Hepatocyte (in vitro differentiated cells): ENCODE results near the gene MBTPS1. TPM values are rescaled to one million over a fixed set of nuclear protein-coding genes. Genes with fewer than 3 reads are reported as not detected.
"Not testable (repeated sequence)": the region's sequence is repeated elsewhere in the genome, so short reads cannot be mapped to it uniquely, and the experiment has no call there.

ENCODE experiments used
- DNase-seq: peaks from one replicate; pipeline ENCODE4 v3.0.0-alpha.2; 2016; ENCODE audit warnings: low spot score
- H2AFZ ChIP-seq: fragments of 200-600 bp; sonication (generic); 2 replicates; pipeline ENCODE4 v1.6.0; 2016; ENCODE audit warnings: antibody characterized with exemption, mild to moderate bottlenecking
- H3K27ac ChIP-seq: fragments of 200-600 bp; sonication (generic); 2 replicates; pipeline ENCODE4 v1.5.1; 2016; ENCODE audit warnings: mild to moderate bottlenecking
- H3K27me3 ChIP-seq: fragments of 200-600 bp; sonication (generic); 2 replicates; pipeline ENCODE4 v1.6.1; 2016
- H3K36me3 ChIP-seq: fragments of 200-600 bp; sonication (generic); replicated peaks from 2 replicates; pipeline ENCODE4 v1.5.1; 2016; ENCODE audit warnings: low read depth; ENCODE audit not compliant: insufficient read depth
- H3K4me1 ChIP-seq: fragments of 200-600 bp; sonication (generic); 2 replicates; pipeline ENCODE4 v1.5.1; 2016; ENCODE audit warnings: mild to moderate bottlenecking, moderate library complexity; ENCODE audit not compliant: insufficient read depth
- H3K4me2 ChIP-seq: fragments of 200-600 bp; sonication (generic); 2 replicates; pipeline ENCODE4 v1.6.0; 2016
- H3K4me3 ChIP-seq: fragments of 200-600 bp; sonication (generic); 2 replicates; pipeline ENCODE4 v1.5.1; 2016; ENCODE audit warnings: mild to moderate bottlenecking
- H3K79me2 ChIP-seq: fragments of 200-600 bp; sonication (generic); 2 replicates; pipeline ENCODE4 v1.6.0; 2017; ENCODE audit warnings: mild to moderate bottlenecking
- H3K9me2 ChIP-seq: fragments of 200-600 bp; sonication (generic); replicated peaks from 2 replicates; pipeline ENCODE4 v1.6.0; 2017; ENCODE audit warnings: mild to moderate bottlenecking; ENCODE audit not compliant: insufficient read depth
- H3K9me3 ChIP-seq: fragments of 200-600 bp; sonication (generic); 2 replicates; pipeline ENCODE4 v1.5.1; 2016; ENCODE audit warnings: low read depth, mild to moderate bottlenecking
- H4K20me1 ChIP-seq: fragments of 200-600 bp; sonication (generic); 2 replicates; pipeline ENCODE4 v1.6.0; 2016; ENCODE audit warnings: mild to moderate bottlenecking; ENCODE audit not compliant: insufficient read depth, poor library complexity, severe bottlenecking
- EZH2 ChIP-seq: fragments of 200-600 bp; sonication (generic); IDR thresholded peaks from 2 replicates; pipeline ENCODE4 v1.6.1; 2016; ENCODE audit warnings: antibody characterized with exemption, mild to moderate bottlenecking, borderline replicate concordance
- EZH2phosphoT487 ChIP-seq: fragments of 200-600 bp; sonication (generic); IDR thresholded peaks from one replicate; pipeline ENCODE4 v1.6.1; 2018; ENCODE audit warnings: antibody characterized with exemption, mild to moderate bottlenecking, low read depth, moderate library complexity; ENCODE audit not compliant: unreplicated experiment, severe bottlenecking
- WGBS: methylation state at CpG from one replicate; pipeline ENCODE4 v1.1.6; 2016; ENCODE audit warnings: low lambda C conversion rate; ENCODE audit errors: missing lambda C conversion rate; 5-methylcytosine and 5-hydroxymethylcytosine counted together
- polyA plus RNA-seq: library from polyadenylated mRNA; unstranded; fragments of >200 nt; fragmentation: Nextera tagmentation; extraction: Ambion mirVana; gene quantifications from 2 replicates; pipeline ENCODE4 v1.2.1, GENCODE V29; 2016
- total RNA-seq: library from RNA; depleted of rRNA; stranded (reverse); fragments of >200 nt; gene quantifications from 2 replicates; pipeline ENCODE4 v1.2.3, GENCODE V29; 2014
- TF ChIP-seq, protein P1 (sequence below): fragments of 200-600 bp; sonication (generic); IDR thresholded peaks from 2 replicates; pipeline ENCODE4 v1.5.1; 2016; ENCODE audit warnings: antibody characterized with exemption, mild to moderate bottlenecking; ENCODE audit not compliant: poor library complexity

Gene MBTPS1
- total and polyA plus RNA-seq, 2 experiments from 2014 or later: 65.9 to 76.8 TPM

DNA sequence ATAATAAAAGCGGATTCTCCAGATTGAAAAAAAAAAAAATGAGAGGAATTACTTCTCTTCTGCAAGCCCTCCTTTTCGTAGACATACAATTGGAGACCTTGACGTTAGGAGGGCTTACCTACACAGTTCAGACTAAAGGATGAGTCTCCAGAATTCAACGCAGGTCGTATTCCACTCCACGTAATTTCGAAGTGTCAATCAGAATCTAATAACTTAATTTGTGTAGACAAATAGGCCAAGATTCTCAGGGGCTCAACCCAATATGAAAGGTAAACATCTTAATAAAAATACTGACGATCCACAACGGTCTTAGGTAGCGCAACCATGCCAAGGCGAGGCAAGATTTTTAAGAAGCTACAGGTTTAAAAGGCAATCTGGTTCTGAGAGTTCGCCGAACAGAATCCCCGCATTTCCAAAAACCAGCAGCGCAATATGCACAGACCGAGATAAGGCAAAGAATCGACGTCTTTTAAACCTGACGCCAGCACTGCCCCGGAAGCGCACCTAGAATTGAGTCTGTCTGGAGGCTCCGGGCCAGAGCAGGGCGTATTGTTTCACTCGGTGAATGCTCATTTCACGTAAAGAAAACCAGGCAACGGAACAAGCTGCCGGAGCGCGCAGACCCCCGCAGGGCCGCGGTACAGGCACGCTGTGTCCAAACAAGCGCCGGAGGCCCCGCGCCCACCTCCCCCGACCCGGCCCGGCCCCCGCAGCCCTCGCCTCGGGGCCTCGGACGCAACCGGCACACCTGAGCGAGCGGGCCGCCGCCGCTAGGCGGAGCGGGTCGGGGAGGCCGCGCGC is 623 bp downstream of the MBTPS1 start:
- H3K4me3 ChIP-seq: peak overlapping the region; percentile 89
- H4K20me1 ChIP-seq: peaks cover 23% of the 10 kb centered on the region
- H3K79me2 ChIP-seq: peaks cover 58% of the 10 kb centered on the region
- TF ChIP-seq, protein P1, sequence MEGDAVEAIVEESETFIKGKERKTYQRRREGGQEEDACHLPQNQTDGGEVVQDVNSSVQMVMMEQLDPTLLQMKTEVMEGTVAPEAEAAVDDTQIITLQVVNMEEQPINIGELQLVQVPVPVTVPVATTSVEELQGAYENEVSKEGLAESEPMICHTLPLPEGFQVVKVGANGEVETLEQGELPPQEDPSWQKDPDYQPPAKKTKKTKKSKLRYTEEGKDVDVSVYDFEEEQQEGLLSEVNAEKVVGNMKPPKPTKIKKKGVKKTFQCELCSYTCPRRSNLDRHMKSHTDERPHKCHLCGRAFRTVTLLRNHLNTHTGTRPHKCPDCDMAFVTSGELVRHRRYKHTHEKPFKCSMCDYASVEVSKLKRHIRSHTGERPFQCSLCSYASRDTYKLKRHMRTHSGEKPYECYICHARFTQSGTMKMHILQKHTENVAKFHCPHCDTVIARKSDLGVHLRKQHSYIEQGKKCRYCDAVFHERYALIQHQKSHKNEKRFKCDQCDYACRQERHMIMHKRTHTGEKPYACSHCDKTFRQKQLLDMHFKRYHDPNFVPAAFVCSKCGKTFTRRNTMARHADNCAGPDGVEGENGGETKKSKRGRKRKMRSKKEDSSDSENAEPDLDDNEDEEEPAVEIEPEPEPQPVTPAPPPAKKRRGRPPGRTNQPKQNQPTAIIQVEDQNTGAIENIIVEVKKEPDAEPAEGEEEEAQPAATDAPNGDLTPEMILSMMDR: peak; percentile 29
- no peak for TF ChIP-seq EZH2phosphoT487
- no peaks in the 10 kb centered on the region for H3K27me3 ChIP-seq
- WGBS: 2% methylated on average over 51 of the region's 57 CpGs
- no peaks in the 10 kb centered on the region for H3K9me2 ChIP-seq
- H3K9me3 ChIP-seq: no peaks in the 10 kb centered on the region
- peak overlapping the region; percentile 96 for H3K27ac ChIP-seq
- no peaks in the 10 kb centered on the region for H3K36me3 ChIP-seq
- H3K4me1 ChIP-seq: peaks cover 14% of the 10 kb centered on the region
- peak overlapping the region; percentile 88 for H2AFZ ChIP-seq
- no peak for DNase-seq
- peak overlapping the region; percentile 75 for H3K4me2 ChIP-seq

DNA sequence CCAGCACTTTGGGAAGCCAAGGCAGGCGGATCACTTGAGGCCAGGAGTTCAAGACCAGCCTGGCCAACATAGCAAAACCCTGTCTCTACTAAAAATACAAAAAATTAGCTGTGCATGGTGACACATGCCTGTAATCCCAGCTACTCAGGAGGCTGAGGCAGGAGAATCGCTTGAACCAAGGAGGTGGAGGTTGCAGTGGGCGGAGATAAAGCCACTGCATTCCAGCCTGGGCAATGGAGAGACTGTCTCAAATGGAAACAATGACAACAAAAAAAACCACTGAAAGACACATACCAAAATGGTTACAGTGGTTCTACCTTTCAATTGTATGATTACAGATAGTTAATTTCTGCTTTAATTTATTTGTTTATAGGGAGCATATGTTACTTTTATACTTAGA is 4.8 kb downstream of the MBTPS1 start:
- Histone ChIP-seq H3K79me2 (peaks cover 92% of the 10 kb centered on the region), H4K20me1 (peaks cover 57% of the 10 kb centered on the region)
- H3K27ac ChIP-seq, H3K9me2 ChIP-seq, H3K4me1 ChIP-seq, H3K4me3 ChIP-seq, DNase-seq, H3K9me3 ChIP-seq, H3K4me2 ChIP-seq, H3K27me3 ChIP-seq, H3K36me3 ChIP-seq, H2AFZ ChIP-seq: not testable (repeated sequence)
- WGBS: 94% methylated on average over 3 of the region's 3 CpGs

DNA sequence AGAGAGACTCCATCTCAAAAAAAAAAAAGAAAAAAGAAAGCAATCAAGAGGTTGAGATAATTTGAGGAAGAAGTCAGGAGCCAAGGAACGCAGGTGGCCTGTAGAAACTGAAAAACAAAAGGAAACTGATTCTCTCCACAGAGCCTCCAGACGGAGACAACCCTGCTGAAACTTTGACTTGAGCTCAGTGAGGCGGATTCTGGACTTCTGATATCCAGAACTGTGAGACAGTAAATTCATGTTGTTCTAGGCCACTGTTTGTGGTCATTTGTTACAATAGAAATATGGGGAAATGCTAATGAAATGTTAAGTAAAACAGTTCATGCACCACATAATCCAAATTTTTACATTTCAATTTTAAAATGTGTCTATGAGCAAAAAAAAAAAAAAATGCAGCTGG is 5.2 kb downstream of the MBTPS1 start:
- H3K27ac ChIP-seq: no peak overlapping the region
- 91% methylated on average over 3 of the region's 3 CpGs for WGBS

DNA sequence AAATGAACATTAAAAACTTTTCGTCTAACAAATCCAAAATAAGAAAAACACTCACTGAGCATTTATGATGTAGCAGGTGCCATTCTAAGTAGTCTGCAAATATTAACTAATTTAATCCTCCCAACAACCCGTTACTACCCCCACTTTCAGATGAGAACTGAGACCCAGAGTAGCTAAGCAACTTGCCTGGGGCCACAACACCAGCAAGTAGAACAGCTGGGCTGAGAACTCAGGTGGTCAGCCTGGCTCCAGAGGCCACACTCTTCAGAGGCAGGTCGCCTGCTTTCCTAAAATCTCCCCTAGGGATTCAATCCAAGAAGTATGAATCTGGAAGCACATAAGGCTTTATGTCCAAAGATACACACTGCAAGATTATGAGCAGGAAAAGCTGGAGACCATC is 6.2 kb downstream of the MBTPS1 start:
- H3K27ac ChIP-seq: no peak overlapping the region
- no peak for DNase-seq
- H3K79me2 ChIP-seq: peaks cover 100% of the 10 kb centered on the region
- no peaks in the 10 kb centered on the region for H3K36me3 ChIP-seq
- no peak overlapping the region for H3K4me2 ChIP-seq
- peaks cover 6% of the 10 kb centered on the region for H3K4me1 ChIP-seq
- H3K27me3 ChIP-seq: no peaks in the 10 kb centered on the region
- no peak overlapping the region for H3K4me3 ChIP-seq
- WGBS: 80% methylated on average over 3 of the region's 3 CpGs
- no peaks in the 10 kb centered on the region for H3K9me3 ChIP-seq
- peaks cover 69% of the 10 kb centered on the region for H4K20me1 ChIP-seq
- TF ChIP-seq, protein P1: no peak
- no peak for TF ChIP-seq EZH2
- no peak overlapping the region for H2AFZ ChIP-seq
- no peaks in the 10 kb centered on the region for H3K9me2 ChIP-seq

More for the DNA sequence above, 5.2 kb downstream of the MBTPS1 start:
- Histone ChIP-seq H3K9me3 (no peaks in the 10 kb centered on the region), H3K79me2 (peaks cover 97% of the 10 kb centered on the region), H3K4me2 (no peak overlapping the region), H3K9me2 (no peaks in the 10 kb centered on the region), H4K20me1 (peaks cover 61% of the 10 kb centered on the region), H2AFZ (no peak overlapping the region), H3K4me3 (no peak overlapping the region), H3K4me1 (peaks cover 9% of the 10 kb centered on the region), H3K36me3 (no peaks in the 10 kb centered on the region), H3K27me3 (no peaks in the 10 kb centered on the region)
- TF ChIP-seq EZH2phosphoT487 (no peak), EZH2 (no peak)
- TF ChIP-seq, protein P1: no peak
- no peak for DNase-seq
